Sigmoid colon (tissue), 4 donors: ENCODE results near the gene DNAH17.

Experiments
- CTCF ChIP-seq, 4 experiments: fragments of 450-650 bp in 3 of 4; fragments of 200-600 bp in 1 of 4; IDR thresholded peaks; one replicate each; pipeline ENCODE4 v1.5.1; 2016 to 2019; ENCODE audit warnings: antibody characterized with exemption in 4 of 4, mild to moderate bottlenecking in 3 of 4, moderate library complexity in 2 of 4
- EP300 ChIP-seq, 4 donors: sonication (generic); formaldehyde crosslinking; IDR thresholded peaks; one replicate each; pipeline ENCODE4 v1.6.1; 2017; ENCODE audit warnings: antibody characterized with exemption in 4 of 4
- POLR2A ChIP-seq, 2 donors: fragments of 450-650 bp; IDR thresholded peaks; one replicate each; pipeline ENCODE4 v1.6.1; 2016; ENCODE audit warnings: antibody characterized with exemption in 2 of 2, mild to moderate bottlenecking in 2 of 2, moderate library complexity in 2 of 2
- POLR2AphosphoS5 ChIP-seq, 4 donors: sonication (generic); formaldehyde crosslinking; IDR thresholded peaks; one replicate each; pipeline ENCODE4 v1.6.1; 2017; ENCODE audit warnings: antibody characterized with exemption in 4 of 4

GRCh38 chr17:78391843-78392242 is 185.4 kb downstream of the DNAH17 start:
- TF ChIP-seq CTCF (IDR thresholded peaks at IDR 0.05) (no peak), POLR2AphosphoS5 (IDR thresholded peaks at IDR 0.05) (no peak), EP300 (IDR thresholded peaks at IDR 0.05) (no peak), POLR2A (IDR thresholded peaks at IDR 0.05) (no peak)
